AG08395 (cell line): Measurements from ENCODE around the gene MMP24.
"Not testable (repeated sequence)": the region's sequence is repeated elsewhere in the genome, so short reads cannot be mapped to it uniquely, and the experiment has no call there.

Experiments used
- DNase-seq: peaks from one replicate; pipeline ENCODE4 v3.0.0; 2012; ENCODE audit warnings: mixed read lengths, low spot score

Gene MMP24

DNA sequence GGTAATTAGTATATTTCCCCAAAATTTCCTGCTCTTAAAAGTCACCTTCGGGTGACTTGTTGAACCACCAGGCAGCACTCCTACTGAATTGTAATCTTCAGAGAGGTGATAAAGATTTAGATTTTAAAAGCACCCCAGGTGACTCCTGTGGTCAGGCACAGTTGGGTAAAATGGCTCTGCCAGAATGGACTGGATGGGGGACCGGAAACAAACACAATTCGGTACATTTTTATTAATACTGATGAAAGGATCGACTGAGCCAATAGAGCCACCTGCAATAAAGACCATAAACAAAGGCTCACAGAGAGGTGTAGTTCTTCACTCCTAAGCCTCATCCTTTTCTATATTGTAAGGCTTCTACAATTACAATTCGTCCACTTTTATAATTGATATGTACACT, 85.3 kb downstream of the MMP24 start:
- DNase-seq, result no peak

DNA sequence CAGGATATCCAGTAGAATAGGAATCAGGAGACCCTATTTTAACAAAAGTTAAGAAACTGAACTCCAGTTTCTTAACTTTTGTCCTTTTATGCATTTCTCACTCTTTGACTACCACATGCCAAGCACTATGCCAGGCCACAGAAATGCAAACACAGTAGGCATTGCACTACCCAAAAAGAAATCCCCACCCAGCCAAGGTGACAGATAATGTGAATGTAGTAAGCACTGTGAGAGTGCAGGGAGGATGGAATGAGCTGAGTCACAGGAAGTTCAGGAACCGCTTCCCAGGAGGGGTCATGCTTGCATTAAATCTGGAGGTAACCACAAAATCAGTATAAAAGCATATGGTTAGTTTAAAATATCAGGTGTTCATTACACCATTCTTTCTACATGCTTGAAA, 85.8 kb downstream of the MMP24 start:
- peak; percentile 75 for DNase-seq

- no peak for DNase-seq
These were observed 88.5 kb downstream of the MMP24 start for GRCh38 chr20:35314816-35315631.

- DNase-seq, result not testable (repeated sequence)
These were observed 89.1 kb downstream of the MMP24 start for GRCh38 chr20:35315632-35316020.

- DNase-seq, result no peak
These were observed 89.6 kb downstream of the MMP24 start for GRCh38 chr20:35316086-35316485.

- DNase-seq, result no peak
These were observed 91.1 kb downstream of the MMP24 start for GRCh38 chr20:35317416-35318210.

DNA sequence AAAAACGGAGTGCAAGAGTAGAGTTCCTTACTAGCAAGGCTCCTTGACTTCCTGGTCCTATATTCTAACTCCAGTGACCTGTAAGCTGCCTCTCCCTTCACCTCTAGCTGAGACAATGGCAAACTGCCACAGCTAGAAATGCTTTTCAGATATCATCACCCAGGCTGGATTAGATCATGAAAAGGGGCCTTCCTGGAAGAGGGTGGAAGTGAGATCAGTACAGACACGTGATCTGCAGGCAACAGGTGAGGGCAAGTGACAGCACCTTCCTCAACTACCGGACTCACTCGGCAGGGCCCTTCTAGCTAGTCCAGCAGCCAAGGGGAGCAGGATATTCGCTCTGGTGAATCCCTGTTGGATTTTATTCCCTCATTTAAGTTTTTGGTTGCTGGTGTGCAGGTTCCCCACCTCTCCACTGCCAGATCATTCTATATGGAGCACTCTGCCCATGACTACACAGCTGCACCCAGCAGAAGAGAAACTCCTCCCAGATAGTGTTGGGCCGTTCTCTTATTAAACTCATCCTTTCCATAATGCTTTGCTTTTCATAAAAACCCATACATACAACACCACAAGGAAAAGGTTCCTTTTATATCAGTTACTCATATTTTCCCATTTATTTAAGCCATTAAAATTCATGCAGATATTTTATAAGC, 92.1 kb downstream of the MMP24 start:
- DNase-seq, result peak; percentile 52

DNA sequence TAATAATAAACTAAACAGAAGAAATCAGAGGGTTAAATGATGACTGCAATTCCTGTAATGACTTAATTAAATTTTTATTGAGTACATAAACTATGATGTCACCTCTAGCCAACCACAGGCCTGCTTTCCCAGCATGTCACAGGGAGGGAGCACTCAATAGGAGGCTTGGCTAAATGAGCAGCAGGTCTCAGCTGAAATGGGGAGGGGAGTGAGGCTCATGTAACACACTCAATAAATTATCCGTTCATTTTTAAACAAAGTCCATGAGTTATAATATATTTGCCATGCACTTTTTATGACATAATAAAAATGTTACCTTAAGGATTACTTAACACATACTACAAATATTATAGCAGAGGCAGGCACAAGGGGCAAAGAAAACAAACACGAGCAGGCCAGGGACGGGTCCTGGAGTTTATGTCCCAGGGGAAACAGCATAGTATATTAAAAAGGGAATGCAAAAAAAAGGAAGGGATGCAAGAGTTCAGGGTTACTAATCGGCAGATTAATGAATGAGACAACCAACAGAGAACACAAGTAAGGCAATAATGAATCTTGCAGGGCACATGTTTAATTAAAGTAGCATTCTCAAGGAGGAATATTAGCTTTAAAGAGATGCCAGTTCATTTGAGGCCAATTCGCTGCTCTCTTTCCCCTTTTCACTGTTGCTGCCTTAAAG, 92.8 kb downstream of the MMP24 start:
- DNase-seq, result peak; percentile 38

- peak; percentile 49 for DNase-seq
These were observed 93.3 kb downstream of the MMP24 start for GRCh38 chr20:35319871-35320197.

GRCh38 chr20:35320396-35321126, 94.1 kb downstream of the MMP24 start:
- peak; percentile 79 for DNase-seq

DNA sequence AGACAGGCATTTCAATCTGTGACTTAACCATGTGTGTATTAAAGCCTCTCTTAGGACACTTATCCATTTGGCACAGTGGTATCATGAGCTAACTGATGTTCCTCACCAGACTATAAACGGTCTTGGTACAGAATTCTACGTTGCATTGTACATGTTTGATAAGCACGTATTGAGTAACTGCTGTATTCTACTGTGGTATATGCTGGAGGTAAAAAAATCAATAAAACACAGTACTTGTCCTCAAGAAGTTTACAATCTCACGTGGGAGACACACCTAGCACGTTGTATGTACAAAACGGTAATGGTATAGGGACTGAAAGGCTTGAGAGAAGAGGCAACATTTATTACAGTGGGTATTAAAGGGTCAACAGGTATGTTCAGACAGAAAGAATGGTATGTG, 98.9 kb downstream of the MMP24 start:
- no peak for DNase-seq

GRCh38 chr20:35326021-35326739, 99.7 kb downstream of the MMP24 start:
- peak; percentile 30 for DNase-seq
